H9 (cell line): Measurements from ENCODE around the gene GAL3ST2. TPM values are rescaled to one million over a fixed set of nuclear protein-coding genes. Genes with fewer than 3 reads are reported as not detected.
"Not testable (repeated sequence)": the region's sequence is repeated elsewhere in the genome, so short reads cannot be mapped to it uniquely, and the experiment has no call there.

Experiments used
- DNase-seq: peaks from one replicate; pipeline ENCODE4 v3.0.0-alpha.2; 2017
- H2AFZ ChIP-seq: one replicate; pipeline ENCODE4 v1.6.1; 2013; ENCODE audit warnings: mild to moderate bottlenecking, low read length, control low read depth, moderate library complexity
- H2AK5ac ChIP-seq: 2 replicates; pipeline ENCODE4 v1.6.1; 2013; ENCODE audit warnings: low read length, control low read depth, mixed read lengths; ENCODE audit not compliant: insufficient read length
- H2BK120ac ChIP-seq: one replicate; pipeline ENCODE4 v1.6.1; 2013; ENCODE audit warnings: low read depth, mild to moderate bottlenecking, low read length, control low read depth, inconsistent platforms; ENCODE audit not compliant: poor library complexity, severe bottlenecking
- H2BK12ac ChIP-seq: 2 replicates; pipeline ENCODE4 v1.6.1; 2013; ENCODE audit warnings: low read length, control low read depth, mixed read lengths, low read depth; ENCODE audit not compliant: insufficient read length
- H2BK15ac ChIP-seq: 2 replicates; pipeline ENCODE4 v1.6.1; 2013; ENCODE audit warnings: low read depth, low read length, control low read depth
- H2BK20ac ChIP-seq: one replicate; pipeline ENCODE4 v1.6.1; 2013; ENCODE audit warnings: low read depth, mild to moderate bottlenecking, low read length, control low read depth, inconsistent platforms; ENCODE audit not compliant: poor library complexity, severe bottlenecking
- H2BK5ac ChIP-seq: 2 replicates; pipeline ENCODE4 v1.6.1; 2013; ENCODE audit warnings: low read length, control low read depth, mixed read lengths; ENCODE audit not compliant: insufficient read length
- H3K14ac ChIP-seq: 2 replicates; pipeline ENCODE4 v1.6.1; 2013; ENCODE audit warnings: low read length, control low read depth; ENCODE audit not compliant: insufficient read depth
- H3K18ac ChIP-seq: 2 replicates; pipeline ENCODE4 v1.6.1; 2013; ENCODE audit warnings: low read depth, mild to moderate bottlenecking, mixed read lengths, low read length, control low read depth; ENCODE audit not compliant: insufficient read length
- H3K23ac ChIP-seq: 2 replicates; pipeline ENCODE4 v1.6.1; 2013; ENCODE audit warnings: low read length, control low read depth, mixed read lengths, low read depth; ENCODE audit not compliant: insufficient read length
- H3K23me2 ChIP-seq: 2 replicates; pipeline ENCODE4 v1.6.1; 2013; ENCODE audit warnings: low read depth, mild to moderate bottlenecking, mixed read lengths, low read length, control low read depth; ENCODE audit not compliant: insufficient read length, poor library complexity, severe bottlenecking
- H3K27ac ChIP-seq: 2 replicates; pipeline ENCODE4 v1.5.1; 2013; ENCODE audit warnings: low read length, control low read depth, mixed read lengths, low read depth; ENCODE audit not compliant: insufficient read length
- H3K27me3 ChIP-seq: 2 replicates; pipeline ENCODE4 v1.6.1; 2013; ENCODE audit warnings: low read length, control low read depth, inconsistent platforms; ENCODE audit not compliant: insufficient read depth
- H3K4ac ChIP-seq: 2 replicates; pipeline ENCODE4 v1.6.1; 2013; ENCODE audit warnings: low read depth, mild to moderate bottlenecking, control low read depth, inconsistent platforms, low read length, moderate library complexity
- H3K4me1 ChIP-seq: 2 replicates; pipeline ENCODE4 v1.6.1; 2013; ENCODE audit warnings: low read length, control low read depth, inconsistent platforms; ENCODE audit not compliant: insufficient read depth
- H3K4me2 ChIP-seq: 2 replicates; pipeline ENCODE4 v1.6.1; 2013; ENCODE audit warnings: low read length, control low read depth, mixed read lengths; ENCODE audit not compliant: insufficient read length, insufficient read depth
- H3K56ac ChIP-seq: 2 replicates; pipeline ENCODE4 v1.6.1; 2013; ENCODE audit warnings: low read depth, mild to moderate bottlenecking, mixed read lengths, low read length, control low read depth; ENCODE audit not compliant: insufficient read length
- H3K79me1 ChIP-seq: 2 replicates; pipeline ENCODE4 v1.6.1; 2013; ENCODE audit warnings: low read depth, mild to moderate bottlenecking, moderate library complexity, low read length, control low read depth, inconsistent platforms; ENCODE audit not compliant: insufficient read depth, poor library complexity, severe bottlenecking
- H3K79me2 ChIP-seq: 2 replicates; pipeline ENCODE4 v1.6.1; 2013; ENCODE audit warnings: low read length, control low read depth, inconsistent platforms; ENCODE audit not compliant: insufficient read depth
- H3K9ac ChIP-seq: 2 replicates; pipeline ENCODE4 v1.6.1; 2013; ENCODE audit warnings: low read length, control low read depth, mixed read lengths; ENCODE audit not compliant: insufficient read length; ENCODE audit errors: extremely low read depth
- H3K9me3 ChIP-seq: one replicate; pipeline ENCODE4 v1.6.1; 2013; ENCODE audit warnings: low read depth, low read length, inconsistent platforms; ENCODE audit not compliant: control insufficient read depth
- H3T11ph ChIP-seq: one replicate; pipeline ENCODE4 v1.6.1; 2013; ENCODE audit warnings: mild to moderate bottlenecking, low read length, control low read depth, inconsistent platforms
- H4K20me1 ChIP-seq: one replicate; pipeline ENCODE4 v1.6.1; 2013; ENCODE audit not compliant: control insufficient read depth, insufficient read length, insufficient read depth
- H4K5ac ChIP-seq: 2 replicates; pipeline ENCODE4 v1.6.1; 2013; ENCODE audit warnings: low read depth, mild to moderate bottlenecking, mixed read lengths, low read length, control low read depth; ENCODE audit not compliant: insufficient read length
- H4K8ac ChIP-seq: replicated peaks from 2 replicates; pipeline ENCODE4 v1.6.1; 2013; ENCODE audit warnings: low read length, control low read depth, mixed read lengths, low read depth; ENCODE audit not compliant: insufficient read length
- H4K91ac ChIP-seq: 2 replicates; pipeline ENCODE4 v1.6.1; 2013; ENCODE audit warnings: low read depth, mild to moderate bottlenecking, moderate library complexity, mixed read lengths, low read length, control low read depth; ENCODE audit not compliant: insufficient read length
- H3K27ac Mint-ChIP-seq, 3 experiments: 2 replicates in 2 of 3; 3 replicates in 1 of 3; pipeline ENCODE4 v1.8.0; 2020 to 2021; ENCODE audit warnings: mixed read lengths in 3 of 3, mild to moderate bottlenecking in 1 of 3, moderate library complexity in 1 of 3
- H3K27me3 Mint-ChIP-seq: 2 replicates; pipeline ENCODE4 v1.8.0; 2021; ENCODE audit warnings: low read depth, mild to moderate bottlenecking, moderate library complexity, mixed read lengths
- H3K36me3 Mint-ChIP-seq, 3 experiments: 2 replicates in 2 of 3; 3 replicates in 1 of 3; pipeline ENCODE4 v1.8.0; 2020 to 2021; ENCODE audit warnings: low read depth in 3 of 3, mixed read lengths in 3 of 3; ENCODE audit not compliant: insufficient read depth in 1 of 3
- H3K4me1 Mint-ChIP-seq, 2 experiments: 2 replicates each; pipeline ENCODE4 v1.8.0; 2020; ENCODE audit warnings: mixed read lengths in 2 of 2
- H3K4me3 Mint-ChIP-seq, 2 experiments: 2 replicates in 1 of 2; 3 replicates in 1 of 2; pipeline ENCODE4 v1.8.0; 2020 to 2021; ENCODE audit warnings: mild to moderate bottlenecking in 2 of 2, mixed read lengths in 2 of 2, moderate library complexity in 1 of 2
- H3K9me3 Mint-ChIP-seq, 2 experiments: 2 replicates in 1 of 2; 3 replicates in 1 of 2; pipeline ENCODE4 v1.8.0; 2020; ENCODE audit warnings: mild to moderate bottlenecking in 2 of 2, mixed read lengths in 2 of 2, moderate library complexity in 1 of 2
- WGBS: extraction: QIAGEN DNeasy Blood & Tissue Kit; methylation state at CpG from one replicate; pipeline ENCODE4 v1.1.7; 2013; ENCODE audit warnings: missing lambda C conversion rate, low lambda C conversion rate, mixed read lengths; ENCODE audit not compliant: insufficient read length; ENCODE audit errors: extremely low coverage; 5-methylcytosine and 5-hydroxymethylcytosine counted together
- total RNA-seq: library from RNA; stranded (reverse); gene quantifications from 2 replicates; pipeline ENCODE4 v1.2.1, GENCODE V29; 2021
- TF ChIP-seq, protein P1 (sequence below): fragments of 200-600 bp; sonication (generic); conservative IDR thresholded peaks from 3 replicates; pipeline ENCODE4 v1.8.0; 2021; ENCODE audit warnings: antibody characterized with exemption, mild to moderate bottlenecking

GAL3ST2 gene
- total RNA-seq, 1 experiment from 2014 or later = 0.33 TPM

DNA sequence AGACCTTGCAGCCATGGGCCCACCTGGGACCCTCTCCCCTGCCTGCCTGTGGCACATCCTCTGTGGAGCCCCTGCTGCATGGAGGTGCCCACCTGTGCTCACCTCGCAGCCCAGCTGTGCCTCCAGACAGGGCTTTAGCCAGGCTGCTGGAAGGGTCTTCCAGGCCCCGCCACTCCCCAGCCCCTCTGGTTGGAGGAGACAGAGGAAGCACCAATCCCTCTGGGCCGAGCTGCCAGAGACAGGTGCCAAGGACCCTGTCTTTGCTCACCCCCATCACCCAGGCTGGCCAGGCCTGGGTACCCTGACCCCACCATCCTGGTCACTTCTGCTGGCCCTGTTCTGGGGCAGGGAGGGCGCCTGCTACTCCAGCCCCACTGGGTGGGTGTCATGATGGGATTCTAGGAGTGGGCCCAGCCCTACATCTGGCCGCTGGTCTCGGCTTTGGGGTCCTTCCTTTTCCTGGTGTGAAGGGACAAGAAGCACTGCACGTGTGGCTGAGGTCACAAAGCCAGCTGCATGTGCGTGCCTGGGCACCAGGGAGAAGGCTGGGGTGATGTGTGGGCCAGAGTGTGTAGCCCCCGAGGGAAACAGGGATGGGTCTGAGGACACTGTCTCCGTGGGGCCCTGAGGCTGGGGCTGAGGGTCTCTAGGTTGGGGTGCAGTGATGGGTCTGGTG is 23.0 kb downstream of the GAL3ST2 start:
- Histone ChIP-seq H2BK12ac (no peak overlapping the region), H2BK120ac (no peak overlapping the region), H2BK5ac (no peak overlapping the region), H3K23ac (no peak overlapping the region), H3K14ac (no peak overlapping the region), H3K79me1 (no peaks in the 10 kb centered on the region), H3K56ac (no peak overlapping the region), H4K20me1 (no peaks in the 10 kb centered on the region), H2BK15ac (no peak overlapping the region), H4K8ac (no peak overlapping the region), H4K5ac (no peak overlapping the region), H3K79me2 (no peaks in the 10 kb centered on the region), H3K27me3 (peaks cover 9% of the 10 kb centered on the region; the same call in 1 of the 2 replicates), H3K9ac (no peak overlapping the region), H3K23me2 (no peaks in the 10 kb centered on the region), H3T11ph (no peak overlapping the region), H3K27ac (no peak overlapping the region), H3K4me1 (peaks cover 2% of the 10 kb centered on the region; the same call in 1 of the 2 replicates), H3K9me3 (no peaks in the 10 kb centered on the region), H3K4me2 (no peak overlapping the region), H4K91ac (no peak overlapping the region), H3K4ac (no peak overlapping the region), H3K18ac (no peak overlapping the region), H2AK5ac (no peak overlapping the region), H2AFZ (no peak overlapping the region), H2BK20ac (no peak overlapping the region)
- TF ChIP-seq, protein P1, sequence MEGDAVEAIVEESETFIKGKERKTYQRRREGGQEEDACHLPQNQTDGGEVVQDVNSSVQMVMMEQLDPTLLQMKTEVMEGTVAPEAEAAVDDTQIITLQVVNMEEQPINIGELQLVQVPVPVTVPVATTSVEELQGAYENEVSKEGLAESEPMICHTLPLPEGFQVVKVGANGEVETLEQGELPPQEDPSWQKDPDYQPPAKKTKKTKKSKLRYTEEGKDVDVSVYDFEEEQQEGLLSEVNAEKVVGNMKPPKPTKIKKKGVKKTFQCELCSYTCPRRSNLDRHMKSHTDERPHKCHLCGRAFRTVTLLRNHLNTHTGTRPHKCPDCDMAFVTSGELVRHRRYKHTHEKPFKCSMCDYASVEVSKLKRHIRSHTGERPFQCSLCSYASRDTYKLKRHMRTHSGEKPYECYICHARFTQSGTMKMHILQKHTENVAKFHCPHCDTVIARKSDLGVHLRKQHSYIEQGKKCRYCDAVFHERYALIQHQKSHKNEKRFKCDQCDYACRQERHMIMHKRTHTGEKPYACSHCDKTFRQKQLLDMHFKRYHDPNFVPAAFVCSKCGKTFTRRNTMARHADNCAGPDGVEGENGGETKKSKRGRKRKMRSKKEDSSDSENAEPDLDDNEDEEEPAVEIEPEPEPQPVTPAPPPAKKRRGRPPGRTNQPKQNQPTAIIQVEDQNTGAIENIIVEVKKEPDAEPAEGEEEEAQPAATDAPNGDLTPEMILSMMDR = no peak
- no peaks in the 10 kb centered on the region for H3K9me3 Mint-ChIP-seq
- H3K36me3 Mint-ChIP-seq = no peaks in the 10 kb centered on the region; a peak in 1 of 7 replicates
- no CpG with 5 or more reads among the region's 10 CpGs for WGBS
- H3K4me1 Mint-ChIP-seq = peaks cover 2 to 24% of the 10 kb centered on the region in 2 experiments; a peak in 3 of 4 replicates
- no peak for DNase-seq
- H3K27me3 Mint-ChIP-seq = peaks cover 16% of the 10 kb centered on the region
- H3K27ac Mint-ChIP-seq = no peak overlapping the region
- H3K4me3 Mint-ChIP-seq = no peak overlapping the region

DNA sequence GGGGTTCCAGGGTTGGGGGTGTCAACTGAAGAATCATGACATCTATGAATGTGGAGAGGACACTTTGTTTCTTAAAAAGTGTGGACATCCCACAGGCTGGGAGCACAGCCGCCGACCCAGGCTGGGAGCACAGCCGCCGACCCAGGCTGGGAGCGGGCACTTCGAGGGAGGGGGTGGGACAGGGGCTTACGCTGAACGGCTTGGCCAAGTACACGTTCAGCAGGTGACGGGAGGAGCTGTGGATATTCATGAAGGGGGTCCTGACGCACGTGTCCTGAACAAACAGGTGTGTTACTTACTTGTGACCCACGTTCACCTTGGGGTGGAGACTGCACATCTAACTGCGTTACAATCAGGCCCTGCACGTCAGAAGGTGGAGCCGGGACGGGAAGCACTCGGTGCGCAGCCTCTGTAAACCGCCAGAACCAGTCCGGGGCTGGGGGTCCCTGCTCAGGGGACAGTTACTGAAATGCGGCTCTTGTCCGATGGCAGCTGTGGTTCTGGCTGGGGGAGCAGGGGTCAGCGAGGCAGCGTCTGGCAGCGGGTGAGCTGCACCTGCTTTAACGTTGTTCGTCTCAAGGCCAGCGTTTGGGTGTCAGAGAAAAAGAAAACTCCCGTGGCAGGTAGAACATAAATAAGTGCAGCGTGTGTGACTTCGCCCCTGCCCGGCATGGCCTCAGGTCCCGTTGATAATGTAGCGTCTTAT is 23.7 kb downstream of the GAL3ST2 start:
- H2BK5ac ChIP-seq, H2AK5ac ChIP-seq, H2BK12ac ChIP-seq, H3K9me3 Mint-ChIP-seq, H3K27me3 ChIP-seq, H3K23me2 ChIP-seq, H2AFZ ChIP-seq, H4K91ac ChIP-seq, H3K18ac ChIP-seq, H3K27ac ChIP-seq, H3K9ac ChIP-seq, H4K20me1 ChIP-seq, H3K36me3 Mint-ChIP-seq, H3K9me3 ChIP-seq, H2BK20ac ChIP-seq, H4K5ac ChIP-seq, H3K79me2 ChIP-seq, H3K27ac Mint-ChIP-seq, H3K4me2 ChIP-seq, H4K8ac ChIP-seq, H3K56ac ChIP-seq, H3K4me3 Mint-ChIP-seq, H3K23ac ChIP-seq, H2BK15ac ChIP-seq, H3T11ph ChIP-seq, H3K79me1 ChIP-seq, H3K4ac ChIP-seq, DNase-seq, H3K4me1 ChIP-seq, H3K14ac ChIP-seq, H2BK120ac ChIP-seq: not testable (repeated sequence)
- no CpG with 5 or more reads among the region's 35 CpGs for WGBS
- peaks cover 19% of the 10 kb centered on the region for H3K27me3 Mint-ChIP-seq
- H3K4me1 Mint-ChIP-seq = peaks cover 2 to 27% of the 10 kb centered on the region in 2 experiments; a peak in 3 of 4 replicates
